Natural killer cell (primary cell): Measurements from ENCODE around the gene COL11A1. TPM values are rescaled to one million over a fixed set of nuclear protein-coding genes. Genes with fewer than 3 reads are reported as not detected.

Source experiments
- ATAC-seq, 3 donors: fragments of 150-1000 bp in 2 of 3; fragments of 200-7000 bp in 1 of 3; cut with Tn5 transposase; 1 replicate in 1 of 3; 2 replicates in 2 of 3; pipeline ENCODE4 v1.10.0; 2021; ENCODE audit warnings: mild to moderate bottlenecking in 2 of 3, moderate library complexity in 2 of 3
- DNase-seq, 2 donors: peaks; one replicate each; pipeline versions ENCODE4 v3.0.0 to v3.0.0-alpha.2; 2013 to 2021; ENCODE audit warnings: mixed read lengths in 1 of 2
- H3K27ac ChIP-seq: one replicate; pipeline ENCODE4 v1.5.1; 2013; ENCODE audit warnings: mild to moderate bottlenecking, low read length
- H3K27me3 ChIP-seq: one replicate; pipeline ENCODE4 v1.6.1; 2013; ENCODE audit warnings: low read length; ENCODE audit not compliant: control insufficient read depth, insufficient read depth
- H3K36me3 ChIP-seq: one replicate; pipeline ENCODE4 v1.6.1; 2013; ENCODE audit warnings: low read length; ENCODE audit not compliant: control insufficient read depth, insufficient read depth
- H3K4me1 ChIP-seq: one replicate; pipeline ENCODE4 v1.6.1; 2013; ENCODE audit warnings: low read length; ENCODE audit not compliant: control insufficient read depth, insufficient read depth
- H3K4me3 ChIP-seq: one replicate; pipeline ENCODE4 v1.5.1; 2013; ENCODE audit warnings: low read length
- H3K9me3 ChIP-seq: one replicate; pipeline ENCODE4 v1.6.1; 2013; ENCODE audit warnings: low read length; ENCODE audit not compliant: control insufficient read depth, insufficient read depth
- H3K27ac Mint-ChIP-seq, 2 donors: one replicate each; pipeline ENCODE4 v1.8.0; 2022; ENCODE audit warnings: mild to moderate bottlenecking in 2 of 2, mixed read lengths in 2 of 2, moderate library complexity in 1 of 2
- H3K27me3 Mint-ChIP-seq, 2 donors: one replicate each; pipeline ENCODE4 v1.8.0; 2022; ENCODE audit warnings: low read depth in 2 of 2, mixed read lengths in 2 of 2
- H3K36me3 Mint-ChIP-seq: one replicate; pipeline ENCODE4 v1.8.0; 2022; ENCODE audit warnings: mixed read lengths
- H3K4me1 Mint-ChIP-seq, 2 donors: one replicate each; pipeline ENCODE4 v1.8.0; 2022; ENCODE audit warnings: mixed read lengths in 2 of 2
- H3K4me3 Mint-ChIP-seq: one replicate; pipeline ENCODE4 v1.8.0; 2022; ENCODE audit warnings: mild to moderate bottlenecking, moderate library complexity, mixed read lengths
- H3K9me3 Mint-ChIP-seq, 2 donors: one replicate each; pipeline ENCODE4 v1.8.0; 2022; ENCODE audit warnings: mixed read lengths in 2 of 2
- CTCF ChIP-seq: fragments of 200-600 bp; IDR thresholded peaks from one replicate; pipeline ENCODE4 v1.8.0; 2022; ENCODE audit warnings: antibody characterized with exemption
- WGBS: methylation state at CpG from one replicate; pipeline ENCODE4 v1.1.7; 2013; ENCODE audit warnings: missing lambda C conversion rate; ENCODE audit not compliant: insufficient coverage; 5-methylcytosine and 5-hydroxymethylcytosine counted together
- intact Hi-C: fragments of 100-400 bp; cut with micrococcal nuclease; formaldehyde crosslinking; loops from one replicate; pipeline ENCODE4 v1.14.2; 2022
- total RNA-seq, 4 donors: library from RNA; stranded (reverse); fragments of 120-200 nt in 1 of 4; gene quantifications; one replicate each; pipeline versions ENCODE4 v1.2.3 to v1.2.4, GENCODE V29; 2013 to 2022

Gene COL11A1
- total RNA-seq, 3 donors from 2014 or later (not counting 1 experiment from before 2014, with no cell fraction given) = not detected

- WGBS = 94% methylated on average over 3 of the region's 5 CpGs
- intact Hi-C loops = no loop called here
- Mint-ChIP-seq H3K9me3 (peaks cover 0 to 3% of the 10 kb centered on the region in 2 donors), H3K4me1 (no peaks in the 10 kb centered on the region), H3K36me3 (no peaks in the 10 kb centered on the region), H3K27ac (no peak overlapping the region), H3K4me3 (no peak overlapping the region), H3K27me3 (no peaks in the 10 kb centered on the region)
- Histone ChIP-seq H3K36me3 (no peaks in the 10 kb centered on the region), H3K4me3 (no peak overlapping the region), H3K4me1 (no peaks in the 10 kb centered on the region), H3K27ac (no peak overlapping the region), H3K27me3 (no peaks in the 10 kb centered on the region), H3K9me3 (peaks cover 2% of the 10 kb centered on the region)
- ATAC-seq (no peak), DNase-seq (no peak)
- TF ChIP-seq CTCF = no peak
These were observed 212.0 kb downstream of the COL11A1 start for GRCh38 chr1:102896286-102896685.

GRCh38 chr1:102891868-102892625, 216.3 kb downstream of the COL11A1 start:
- no peak for DNase-seq
- Mint-ChIP-seq H3K4me1 (no peaks in the 10 kb centered on the region), H3K4me3 (no peak overlapping the region), H3K27me3 (no peaks in the 10 kb centered on the region), H3K9me3 (no peaks in the 10 kb centered on the region), H3K27ac (no peak overlapping the region), H3K36me3 (no peaks in the 10 kb centered on the region)
- no peak for TF ChIP-seq CTCF
- intact Hi-C loops = no loop called here
- Histone ChIP-seq H3K36me3 (no peaks in the 10 kb centered on the region), H3K9me3 (no peaks in the 10 kb centered on the region), H3K4me3 (no peak overlapping the region), H3K27me3 (no peaks in the 10 kb centered on the region), H3K27ac (no peak overlapping the region), H3K4me1 (no peaks in the 10 kb centered on the region)
- ATAC-seq = no peak
- WGBS = 88% methylated on average over 4 of the region's 4 CpGs

GRCh38 chr1:102886638-102887037, 221.7 kb downstream of the COL11A1 start:
- H3K36me3 Mint-ChIP-seq = no peaks in the 10 kb centered on the region
- intact Hi-C loops = no loop called here
- no peak overlapping the region for H3K4me3 Mint-ChIP-seq
- H3K4me1 Mint-ChIP-seq = no peaks in the 10 kb centered on the region
- H3K9me3 Mint-ChIP-seq = peaks cover 0 to 3% of the 10 kb centered on the region in 2 donors
- H3K4me1 ChIP-seq = no peaks in the 10 kb centered on the region
- H3K9me3 ChIP-seq = no peaks in the 10 kb centered on the region
- ATAC-seq = no peak
- H3K27me3 ChIP-seq = no peaks in the 10 kb centered on the region
- no peak overlapping the region for H3K27ac ChIP-seq
- no peak overlapping the region for H3K4me3 ChIP-seq
- no peaks in the 10 kb centered on the region for H3K36me3 ChIP-seq
- 83% methylated on average over 4 of the region's 4 CpGs for WGBS
- no peak for DNase-seq
- TF ChIP-seq CTCF = no peak
- H3K27ac Mint-ChIP-seq = no peak overlapping the region
- no peaks in the 10 kb centered on the region for H3K27me3 Mint-ChIP-seq

- H3K4me3 Mint-ChIP-seq = no peak overlapping the region
- WGBS = 83% methylated on average over 4 of the region's 4 CpGs
These were observed 224.1 kb downstream of the COL11A1 start for GRCh38 chr1:102884238-102884637.

More at GRCh38 chr1:102884238-102884637, 224.1 kb downstream of the COL11A1 start:
- H3K27me3 Mint-ChIP-seq = no peaks in the 10 kb centered on the region
- intact Hi-C loops = no loop called here
- Histone ChIP-seq H3K27me3 (no peaks in the 10 kb centered on the region), H3K27ac (no peak overlapping the region), H3K36me3 (no peaks in the 10 kb centered on the region), H3K9me3 (no peaks in the 10 kb centered on the region), H3K4me1 (no peaks in the 10 kb centered on the region), H3K4me3 (no peak overlapping the region)
- H3K27ac Mint-ChIP-seq = no peak overlapping the region
- H3K36me3 Mint-ChIP-seq = no peaks in the 10 kb centered on the region
- DNase-seq (no peak), ATAC-seq (no peak)
- TF ChIP-seq CTCF = no peak
- no peaks in the 10 kb centered on the region for H3K4me1 Mint-ChIP-seq
- peaks cover 0 to 3% of the 10 kb centered on the region in 2 donors for H3K9me3 Mint-ChIP-seq
